ENCODE measurements around the gene CFAP299.
"Not testable (repeated sequence)": the region's sequence is repeated elsewhere in the genome, so short reads cannot be mapped to it uniquely, and the experiment has no call there.

CFAP299 gene

GRCh38 chr4:80646061-80646460, 310.5 kb downstream of the CFAP299 start:
- no peak overlapping the region for H3K27ac ChIP-seq
- TF ChIP-seq CTCF (IDR thresholded peaks at IDR 0.05): no peak
- no peaks in the 10 kb centered on the region for H3K9me3 ChIP-seq
- H3K36me3 ChIP-seq: no peaks in the 10 kb centered on the region
- no peaks in the 10 kb centered on the region for H3K4me1 ChIP-seq (ENCODE audit: control insufficient read depth in 1 of 2, insufficient read depth in 1 of 2, low read depth in 1 of 2, low read length in 1 of 2)
- no peak overlapping the region for H3K4me3 ChIP-seq (ENCODE audit: low read depth in 1 of 2, low read length in 1 of 2)
- H3K27me3 ChIP-seq: no peaks in the 10 kb centered on the region

- TF ChIP-seq CTCF (IDR thresholded peaks at IDR 0.05): no peak
- H3K27me3 ChIP-seq: no peaks in the 10 kb centered on the region
- H3K27ac ChIP-seq: no peak overlapping the region
- no peak overlapping the region for H3K4me3 ChIP-seq (ENCODE audit: low read depth in 1 of 2, low read length in 1 of 2)
- H3K4me1 ChIP-seq (ENCODE audit: control insufficient read depth in 1 of 2, insufficient read depth in 1 of 2, low read depth in 1 of 2, low read length in 1 of 2): no peaks in the 10 kb centered on the region
- H3K36me3 ChIP-seq: no peaks in the 10 kb centered on the region
- no peaks in the 10 kb centered on the region for H3K9me3 ChIP-seq
These were observed 320.1 kb downstream of the CFAP299 start for GRCh38 chr4:80655662-80656061.

- H3K4me1 ChIP-seq (ENCODE audit: control insufficient read depth in 1 of 2, insufficient read depth in 1 of 2, low read depth in 1 of 2, low read length in 1 of 2); H3K9me3 ChIP-seq; H3K36me3 ChIP-seq; H3K4me3 ChIP-seq (ENCODE audit: low read depth in 1 of 2, low read length in 1 of 2); H3K27me3 ChIP-seq; H3K27ac ChIP-seq: not testable (repeated sequence)
These were observed 334.6 kb downstream of the CFAP299 start for GRCh38 chr4:80670118-80670517.

- Histone ChIP-seq H3K27ac (no peak overlapping the region), H3K4me3 (ENCODE audit: low read depth in 1 of 2, low read length in 1 of 2) (no peak overlapping the region), H3K9me3 (no peaks in the 10 kb centered on the region), H3K36me3 (no peaks in the 10 kb centered on the region), H3K27me3 (no peaks in the 10 kb centered on the region), H3K4me1 (ENCODE audit: control insufficient read depth in 1 of 2, insufficient read depth in 1 of 2, low read depth in 1 of 2, low read length in 1 of 2) (no peaks in the 10 kb centered on the region)
- TF ChIP-seq CTCF (IDR thresholded peaks at IDR 0.05): no peak
These were observed 342.9 kb downstream of the CFAP299 start for GRCh38 chr4:80678413-80678812.

GRCh38 chr4:80680934-80681333, 345.4 kb downstream of the CFAP299 start:
- Histone ChIP-seq H3K4me1 (ENCODE audit: control insufficient read depth in 1 of 2, insufficient read depth in 1 of 2, low read depth in 1 of 2, low read length in 1 of 2) (no peaks in the 10 kb centered on the region), H3K4me3 (ENCODE audit: low read depth in 1 of 2, low read length in 1 of 2) (no peak overlapping the region), H3K27ac (no peak overlapping the region), H3K36me3 (no peaks in the 10 kb centered on the region), H3K9me3 (no peaks in the 10 kb centered on the region), H3K27me3 (no peaks in the 10 kb centered on the region)
- no peak for TF ChIP-seq CTCF (IDR thresholded peaks at IDR 0.05)

GRCh38 chr4:80685214-80685613, 349.7 kb downstream of the CFAP299 start:
- H3K4me1 ChIP-seq (ENCODE audit: control insufficient read depth in 1 of 2, insufficient read depth in 1 of 2, low read depth in 1 of 2, low read length in 1 of 2): no peaks in the 10 kb centered on the region
- no peaks in the 10 kb centered on the region for H3K36me3 ChIP-seq
- no peaks in the 10 kb centered on the region for H3K9me3 ChIP-seq

GRCh38 chr4:80687736-80688135, 352.2 kb downstream of the CFAP299 start:
- not testable (repeated sequence) for H3K4me1 ChIP-seq (ENCODE audit: control insufficient read depth in 1 of 2, insufficient read depth in 1 of 2, low read depth in 1 of 2, low read length in 1 of 2); H3K9me3 ChIP-seq; H3K27me3 ChIP-seq; H3K36me3 ChIP-seq; H3K4me3 ChIP-seq (ENCODE audit: low read depth in 1 of 2, low read length in 1 of 2); H3K27ac ChIP-seq

More at GRCh38 chr4:80685214-80685613, 349.7 kb downstream of the CFAP299 start:
- no peaks in the 10 kb centered on the region for H3K27me3 ChIP-seq
- no peak for TF ChIP-seq CTCF (IDR thresholded peaks at IDR 0.05)
- no peak overlapping the region for H3K27ac ChIP-seq
- no peak overlapping the region for H3K4me3 ChIP-seq (ENCODE audit: low read depth in 1 of 2, low read length in 1 of 2)

Measured in neutrophil (primary cell).